SH-SY5Y (cell line): ENCODE data around the gene ZNF593OS.

Experiments
- GATA2 ChIP-seq: IDR thresholded peaks from 2 replicates; pipeline ENCODE4 v1.6.1; 2011; ENCODE audit warnings: mild to moderate bottlenecking, low read depth, low read length
- GATA3 ChIP-seq: IDR thresholded peaks from 2 replicates; pipeline ENCODE4 v1.6.1; 2011; ENCODE audit warnings: low read depth, mild to moderate bottlenecking, low read length, moderate library complexity

GRCh38 chr1:26184883-26185282 is 13.3 kb upstream of the ZNF593OS start:
- TF ChIP-seq GATA2 (no peak), GATA3 (no peak)
